Measurements from ENCODE around the gene MT1B.

GRCh38 chr16:56635441-56635967 lies 16.2 kb upstream of the MT1B start:
- TF ChIP-seq CTCF (IDR thresholded peaks at IDR 0.05) (no peak), POLR2A (IDR thresholded peaks at IDR 0.05) (no peak)

All from esophagus squamous epithelium (tissue), 4 donors.